ENCODE measurements around the gene SCAF1. TPM values are rescaled to one million over a fixed set of nuclear protein-coding genes. Genes with fewer than 3 reads are reported as not detected.

Gene SCAF1
- total and polyA plus RNA-seq, 8 donors: 24.7 to 63.8 (median 34.9) TPM

- Histone ChIP-seq H3K36me3 (peaks cover 0 to 10% of the 10 kb centered on the region in 2 donors), H3K9me3 (no peaks in the 10 kb centered on the region), H3K4me3 (no peak overlapping the region), H3K27me3 (no peaks in the 10 kb centered on the region), H3K4me1 (peaks cover 6 to 27% of the 10 kb centered on the region in 2 donors), H3K27ac (no peak overlapping the region)
- DNase-seq (no peak), ATAC-seq (no peak)
- intact Hi-C loops (cut with DNase I): no loop called here
- TF ChIP-seq, protein P1, sequence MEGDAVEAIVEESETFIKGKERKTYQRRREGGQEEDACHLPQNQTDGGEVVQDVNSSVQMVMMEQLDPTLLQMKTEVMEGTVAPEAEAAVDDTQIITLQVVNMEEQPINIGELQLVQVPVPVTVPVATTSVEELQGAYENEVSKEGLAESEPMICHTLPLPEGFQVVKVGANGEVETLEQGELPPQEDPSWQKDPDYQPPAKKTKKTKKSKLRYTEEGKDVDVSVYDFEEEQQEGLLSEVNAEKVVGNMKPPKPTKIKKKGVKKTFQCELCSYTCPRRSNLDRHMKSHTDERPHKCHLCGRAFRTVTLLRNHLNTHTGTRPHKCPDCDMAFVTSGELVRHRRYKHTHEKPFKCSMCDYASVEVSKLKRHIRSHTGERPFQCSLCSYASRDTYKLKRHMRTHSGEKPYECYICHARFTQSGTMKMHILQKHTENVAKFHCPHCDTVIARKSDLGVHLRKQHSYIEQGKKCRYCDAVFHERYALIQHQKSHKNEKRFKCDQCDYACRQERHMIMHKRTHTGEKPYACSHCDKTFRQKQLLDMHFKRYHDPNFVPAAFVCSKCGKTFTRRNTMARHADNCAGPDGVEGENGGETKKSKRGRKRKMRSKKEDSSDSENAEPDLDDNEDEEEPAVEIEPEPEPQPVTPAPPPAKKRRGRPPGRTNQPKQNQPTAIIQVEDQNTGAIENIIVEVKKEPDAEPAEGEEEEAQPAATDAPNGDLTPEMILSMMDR (IDR thresholded peaks at IDR 0.05): no peak
Observed at GRCh38 chr19:49669516-49669915, 27.5 kb downstream of the SCAF1 start.

DNA sequence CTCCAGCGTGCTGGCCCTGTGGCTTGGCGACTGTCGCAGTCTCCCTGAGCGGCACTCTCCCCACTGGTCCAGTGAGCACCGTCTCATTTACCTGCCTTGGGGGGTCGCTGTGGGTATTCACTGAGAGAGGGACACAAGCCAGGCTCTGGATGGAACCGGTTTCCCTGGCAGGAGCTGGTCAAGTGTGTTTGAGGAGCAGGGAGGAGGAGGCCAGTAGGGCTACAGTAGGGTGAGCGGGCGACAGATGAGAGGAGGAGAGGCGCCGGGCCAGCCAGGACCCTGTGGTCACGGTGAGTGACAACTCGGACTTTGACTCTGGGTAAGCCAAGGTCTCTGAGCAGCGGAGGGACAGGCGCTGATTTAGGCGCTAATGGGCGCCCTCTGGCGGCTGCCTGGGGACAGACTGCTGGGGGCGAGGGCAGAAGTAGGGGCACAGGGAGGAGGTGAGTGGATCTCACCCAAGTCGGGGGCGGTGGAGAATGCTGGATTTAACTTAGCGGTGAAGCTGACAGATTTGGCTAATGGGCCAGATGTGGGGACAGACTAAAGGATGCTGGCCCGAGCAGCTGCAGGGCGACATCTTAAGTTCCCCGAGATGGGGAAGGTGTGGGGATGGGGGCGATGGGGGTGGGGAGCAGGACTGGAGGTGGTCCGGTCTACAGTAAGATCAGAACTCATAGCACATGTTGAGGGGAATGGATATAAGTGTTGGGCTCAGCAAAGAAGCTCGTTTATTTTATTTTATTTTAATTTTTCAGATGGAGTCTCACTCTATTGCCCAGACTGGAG is 30.3 kb downstream of the SCAF1 start:
- H3K9me3 ChIP-seq: no peaks in the 10 kb centered on the region
- DNase-seq (peak in 3 of 4 donors; percentile 72 to 96 (median 80)), ATAC-seq (peak; percentile 16)
- no peaks in the 10 kb centered on the region for H3K27me3 ChIP-seq
- H3K4me3 ChIP-seq: no peak overlapping the region
- H3K27ac ChIP-seq: peak overlapping the region in 1 of 2 donors; percentile 51
- intact Hi-C loops (cut with DNase I): no loop called here
- peaks cover 6 to 18% of the 10 kb centered on the region in 2 donors for H3K4me1 ChIP-seq
- peaks cover 0 to 10% of the 10 kb centered on the region in 2 donors for H3K36me3 ChIP-seq
- TF ChIP-seq, protein P1 (IDR thresholded peaks at IDR 0.05): peak; percentile 88 to 90

DNA sequence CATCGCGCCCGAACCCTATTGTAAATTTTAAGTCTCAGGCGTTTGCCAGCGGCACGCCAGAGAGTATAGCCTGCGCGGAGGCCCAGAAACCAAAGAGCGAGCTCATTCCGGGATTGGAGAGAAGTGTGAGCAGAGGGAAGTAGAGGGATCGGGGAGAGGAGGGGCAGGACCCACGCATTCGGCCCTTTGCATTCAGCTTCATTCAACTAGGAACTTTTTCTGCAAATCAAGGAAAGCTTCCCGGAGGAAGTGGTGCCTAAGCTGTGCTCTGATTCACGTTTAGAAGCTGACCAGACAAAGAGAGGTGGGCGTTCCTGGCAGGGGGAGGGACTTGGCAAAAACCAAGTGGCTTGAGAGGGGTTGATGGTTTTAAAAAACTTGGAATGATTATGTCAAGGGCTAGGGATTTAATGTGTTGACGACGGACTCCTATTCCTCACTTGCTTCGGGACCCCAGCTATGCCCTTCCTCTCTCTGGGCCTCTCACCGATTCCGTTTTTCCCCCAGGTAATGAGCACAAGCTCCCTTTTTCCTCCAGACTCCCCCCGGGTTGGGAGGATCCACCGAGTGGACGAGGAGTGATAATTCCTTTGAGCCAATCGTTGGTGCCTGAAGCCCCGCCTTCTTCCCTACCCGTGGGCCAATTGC is 34.3 kb downstream of the SCAF1 start:
- peak overlapping the region; percentile 27 to 99 for H3K4me3 ChIP-seq
- intact Hi-C loops (cut with DNase I): no loop called here
- no peaks in the 10 kb centered on the region for H3K27me3 ChIP-seq
- TF ChIP-seq, protein P1 (IDR thresholded peaks at IDR 0.05): no peak
- no peaks in the 10 kb centered on the region for H3K9me3 ChIP-seq
- H3K4me1 ChIP-seq: peaks cover 21 to 56% of the 10 kb centered on the region in 2 donors
- peaks cover 0 to 9% of the 10 kb centered on the region in 2 donors for H3K36me3 ChIP-seq
- H3K27ac ChIP-seq: peak overlapping the region; percentile 86 to 95
- ATAC-seq (peak; percentile 81), DNase-seq (peak in 3 of 4 donors; percentile 81 to 93 (median 87))

- Histone ChIP-seq H3K9me3 (no peaks in the 10 kb centered on the region), H3K4me1 (peaks cover 21 to 55% of the 10 kb centered on the region in 2 donors), H3K27me3 (no peaks in the 10 kb centered on the region), H3K4me3 (peak overlapping the region; percentile 99 to 100), H3K27ac (peak overlapping the region; percentile 86 to 95), H3K36me3 (peaks cover 0 to 15% of the 10 kb centered on the region in 2 donors)
- ATAC-seq: peak; percentile 83
- TF ChIP-seq, protein P1 (IDR thresholded peaks at IDR 0.05): no peak
- DNase-seq: peak; percentile 96 to 100 (median 100)
- intact Hi-C loops (cut with DNase I): no loop called here
Observed at GRCh38 chr19:49676784-49677230, 34.8 kb downstream of the SCAF1 start.

Measured in left lung (tissue), 10 donors.